Measurements from ENCODE around the gene CCDC88C.

Gene CCDC88C

GRCh38 chr14:91367173-91368171, 50.1 kb downstream of the CCDC88C start:
- no peak for DNase-seq (ENCODE audit: low read depth in 2 of 2)

- no peak for DNase-seq (ENCODE audit: low read depth in 2 of 2)
Measured at GRCh38 chr14:91366749-91367148, 50.9 kb downstream of the CCDC88C start.

- no peak for DNase-seq (ENCODE audit: low read depth in 2 of 2)
Measured at GRCh38 chr14:91365552-91365951, 52.1 kb downstream of the CCDC88C start.

GRCh38 chr14:91364524-91365270, 52.9 kb downstream of the CCDC88C start:
- no peak for DNase-seq (ENCODE audit: low read depth in 2 of 2)

GRCh38 chr14:91363776-91364523, 53.7 kb downstream of the CCDC88C start:
- DNase-seq (ENCODE audit: low read depth in 2 of 2) = no peak

- no peak for DNase-seq (ENCODE audit: low read depth in 2 of 2)
Measured at GRCh38 chr14:91361233-91361811, 56.3 kb downstream of the CCDC88C start.

- no peak for DNase-seq (ENCODE audit: low read depth in 2 of 2)
Measured at GRCh38 chr14:91360490-91361232, 57.0 kb downstream of the CCDC88C start.

- DNase-seq (ENCODE audit: low read depth in 2 of 2) = no peak
Measured at GRCh38 chr14:91358654-91359220, 58.9 kb downstream of the CCDC88C start.

- no peak for DNase-seq (ENCODE audit: low read depth in 2 of 2)
Measured at GRCh38 chr14:91358025-91358319, 59.6 kb downstream of the CCDC88C start.

GRCh38 chr14:91357272-91358024, 60.2 kb downstream of the CCDC88C start:
- DNase-seq (ENCODE audit: low read depth in 2 of 2) = no peak

GRCh38 chr14:91356181-91356763, 61.3 kb downstream of the CCDC88C start:
- no peak for DNase-seq (ENCODE audit: low read depth in 2 of 2)

- DNase-seq (ENCODE audit: low read depth in 2 of 2) = no peak
Measured at GRCh38 chr14:91354979-91355685, 62.5 kb downstream of the CCDC88C start.

GRCh38 chr14:91354221-91354916, 63.3 kb downstream of the CCDC88C start:
- DNase-seq (ENCODE audit: low read depth in 2 of 2) = no peak

GRCh38 chr14:91352728-91353692, 64.6 kb downstream of the CCDC88C start:
- DNase-seq (ENCODE audit: low read depth in 2 of 2) = no peak

GRCh38 chr14:91352053-91352452, 65.6 kb downstream of the CCDC88C start:
- DNase-seq (ENCODE audit: low read depth in 2 of 2) = no peak

GRCh38 chr14:91351512-91351862, 66.1 kb downstream of the CCDC88C start:
- DNase-seq (ENCODE audit: low read depth in 2 of 2) = no peak

- DNase-seq (ENCODE audit: low read depth in 2 of 2) = no peak
Measured at GRCh38 chr14:91350813-91351511, 66.7 kb downstream of the CCDC88C start.

All from fibroblast of skin of left biceps (primary cell).